A549 treated with AZD2906 at 1 μM for 4 hours (cell line): ENCODE data around the gene C6. TPM values are rescaled to one million over a fixed set of nuclear protein-coding genes. Genes with fewer than 3 reads are reported as not detected.

ENCODE experiments used
- total RNA-seq: library from RNA; stranded (reverse); fragments of 200-300 nt; extraction: Qiagen RNA extraction; gene quantifications from 5 replicates; pipeline ENCODE4 v1.2.3, GENCODE V29; 2022

Gene C6
- total RNA-seq = not detected in 5 replicates

GRCh38 chr5:41213340-41213739 is at the start of gene C6:
Gene C6, minus strand, starts transcription at chr5:41213532. Its CDS starts 10,302 bp downstream, at chr5:41203230.

Other genes starting within 250 kb of the C6 start
- gene MROH2B, start 142.2 kb downstream of the C6 start, total RNA-seq = not detected in 5 replicates